Transverse colon (tissue), 1 donor: ENCODE measurements around the gene OSBPL9.

Experiments
- EP300 ChIP-seq: sonication (generic); formaldehyde crosslinking; IDR thresholded peaks from one replicate; pipeline ENCODE4 v1.6.1; 2017; ENCODE audit warnings: antibody characterized with exemption, low read depth
- POLR2A ChIP-seq: fragments of 450-650 bp; IDR thresholded peaks from one replicate; pipeline ENCODE4 v1.6.1; 2016; ENCODE audit warnings: antibody characterized with exemption, mild to moderate bottlenecking, moderate library complexity

GRCh38 chr1:51644020-51644419 is 27.1 kb downstream of the OSBPL9 start:
- TF ChIP-seq POLR2A = no peak
- TF ChIP-seq EP300 = no peak
